Kidney (tissue), 14 donors: ENCODE measurements around the gene MEF2D. TPM values are rescaled to one million over a fixed set of nuclear protein-coding genes. Genes with fewer than 3 reads are reported as not detected.

Experiments
- DNase-seq, 5 donors: peaks; one replicate each; pipeline ENCODE4 v3.0.0-alpha.2; 2013 to 2020
- FAIRE-seq: peaks from 2 replicates; lab custom pipeline; 2012; peaks lifted over from hg19 to GRCh38; lab: Jason Lieb, UNC
- H3K27ac ChIP-seq, 2 donors: one replicate each; pipeline ENCODE4 v1.7.0; 2013; ENCODE audit warnings: low read depth in 2 of 2, low read length in 2 of 2, inconsistent platforms in 1 of 2
- H3K27me3 ChIP-seq: one replicate; pipeline ENCODE4 v1.7.1; 2013; ENCODE audit warnings: low read length, inconsistent platforms; ENCODE audit not compliant: control insufficient read depth, insufficient read depth
- H3K36me3 ChIP-seq, 3 donors: one replicate each; pipeline versions ENCODE4 v1.7.0 to v1.7.1; 2013; ENCODE audit warnings: low read length in 3 of 3, control low read depth in 1 of 3, inconsistent platforms in 1 of 3; ENCODE audit not compliant: insufficient read depth in 3 of 3, control insufficient read depth in 2 of 3
- H3K4me1 ChIP-seq, 3 donors: one replicate each; pipeline versions ENCODE4 v1.7.0 to v1.7.1; 2013; ENCODE audit warnings: low read length in 3 of 3, inconsistent platforms in 1 of 3, low read depth in 1 of 3; ENCODE audit not compliant: control insufficient read depth in 2 of 3, insufficient read depth in 2 of 3
- H3K4me3 ChIP-seq, 3 donors: one replicate each; pipeline versions ENCODE4 v1.7.0 to v1.8.1; 2013; ENCODE audit warnings: low read length in 3 of 3, control low read depth in 1 of 3, inconsistent platforms in 1 of 3
- H3K9ac ChIP-seq, 3 donors: one replicate each; pipeline versions ENCODE4 v1.7.0 to v1.7.1; 2013; ENCODE audit warnings: low read length in 3 of 3, control low read depth in 1 of 3, inconsistent platforms in 1 of 3
- H3K9me3 ChIP-seq, 3 donors: one replicate each; pipeline versions ENCODE4 v1.7.0 to v1.7.1; 2013; ENCODE audit warnings: low read length in 3 of 3, control low read depth in 1 of 3, inconsistent platforms in 1 of 3; ENCODE audit not compliant: control insufficient read depth in 2 of 3, insufficient read depth in 1 of 3
- intact Hi-C: fragments of 100-400 bp; cut with DNase I; formaldehyde crosslinking; loops from one replicate; pipeline ENCODE4 v1.11.1; 2022
- polyA plus RNA-seq: library from polyadenylated mRNA; stranded (reverse); fragments of 350-450 nt; fragmentation: Illumina TruSeq; extraction: RNeasy Lipid Tissue Mini Kit (QIAGEN cat#74804); gene quantifications from one replicate; pipeline ENCODE4 v1.2.3, GENCODE V29; 2014; ENCODE audit warnings: low read depth, low replicate concordance; ENCODE audit not compliant: insufficient read depth
- total RNA-seq: library from RNA; stranded (reverse); fragmentation: NEBNext Ultra II Directional; extraction: Animal tissue kit (Norgen Biotek cat#: 25700); gene quantifications from one replicate; pipeline ENCODE4 v1.2.1, GENCODE V29; 2021
- TF ChIP-seq, protein P1 (sequence below): IDR thresholded peaks from 3 replicates; pipeline ENCODE4 v1.5.1; 2012; ENCODE audit warnings: mild to moderate bottlenecking, moderate library complexity, borderline replicate concordance; ENCODE audit not compliant: insufficient read depth; ENCODE audit errors: extremely low read depth
- donor health status: control.
- donor health status: control.
- donor health status: control.
- donor health status: control.
- donor health status: control.
- donor health status: DM: yes; HTN: yes; CAD: no.
- donor health status: Normal renal cell carcinoma (clear cell type).

The MEF2D gene
- total and polyA plus RNA-seq, 2 donors from 2014 or later: 13.7 to 49.3 TPM

DNA sequence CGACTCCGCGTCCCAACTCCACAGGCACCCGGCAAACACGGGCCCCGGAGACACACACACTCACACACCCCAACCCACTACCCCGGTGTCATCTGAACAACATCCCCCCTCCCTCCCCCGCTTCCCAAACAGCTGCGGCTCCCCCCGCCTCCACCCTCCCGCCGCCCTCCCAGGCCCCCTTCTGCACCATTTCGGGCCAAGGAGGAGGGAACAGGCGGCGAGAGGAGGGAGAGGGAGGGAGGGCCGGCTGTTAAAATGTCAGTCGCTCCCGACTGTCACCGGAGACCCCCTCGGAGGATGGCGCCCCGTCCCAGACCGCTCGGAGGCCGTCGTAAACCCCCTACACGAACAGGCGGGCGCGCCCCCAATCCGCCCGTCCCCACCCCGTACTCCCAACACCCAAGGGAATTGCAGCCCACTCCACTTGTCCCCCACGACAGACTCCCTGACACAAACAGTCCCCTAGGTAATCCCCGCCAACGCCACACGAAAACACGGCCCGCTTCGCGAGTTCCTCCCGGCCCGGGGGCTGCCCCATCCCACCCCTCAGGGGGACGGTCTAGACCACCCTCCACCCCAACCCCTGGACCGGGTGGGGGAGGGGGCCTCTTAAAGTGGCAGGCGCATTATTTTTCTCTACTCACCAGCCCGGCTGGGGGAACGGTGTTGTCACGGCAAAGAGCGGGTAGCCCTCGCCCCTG is 583 bp downstream of the MEF2D start:
- Histone ChIP-seq H3K27ac (peak overlapping the region; percentile 94 to 97), H3K9me3 (no peaks in the 10 kb centered on the region), H3K4me1 (peaks cover 8 to 55% (median 52%) of the 10 kb centered on the region in 3 donors), H3K36me3 (no peaks in the 10 kb centered on the region), H3K4me3 (peak overlapping the region; percentile 79 to 82 (median 80)), H3K9ac (peak overlapping the region; percentile 60 to 94 (median 94)), H3K27me3 (no peaks in the 10 kb centered on the region)
- peak; percentile 67 to 91 (median 89) for DNase-seq
- intact Hi-C loops: no loop called here
- FAIRE-seq: no peak
- TF ChIP-seq, protein P1, sequence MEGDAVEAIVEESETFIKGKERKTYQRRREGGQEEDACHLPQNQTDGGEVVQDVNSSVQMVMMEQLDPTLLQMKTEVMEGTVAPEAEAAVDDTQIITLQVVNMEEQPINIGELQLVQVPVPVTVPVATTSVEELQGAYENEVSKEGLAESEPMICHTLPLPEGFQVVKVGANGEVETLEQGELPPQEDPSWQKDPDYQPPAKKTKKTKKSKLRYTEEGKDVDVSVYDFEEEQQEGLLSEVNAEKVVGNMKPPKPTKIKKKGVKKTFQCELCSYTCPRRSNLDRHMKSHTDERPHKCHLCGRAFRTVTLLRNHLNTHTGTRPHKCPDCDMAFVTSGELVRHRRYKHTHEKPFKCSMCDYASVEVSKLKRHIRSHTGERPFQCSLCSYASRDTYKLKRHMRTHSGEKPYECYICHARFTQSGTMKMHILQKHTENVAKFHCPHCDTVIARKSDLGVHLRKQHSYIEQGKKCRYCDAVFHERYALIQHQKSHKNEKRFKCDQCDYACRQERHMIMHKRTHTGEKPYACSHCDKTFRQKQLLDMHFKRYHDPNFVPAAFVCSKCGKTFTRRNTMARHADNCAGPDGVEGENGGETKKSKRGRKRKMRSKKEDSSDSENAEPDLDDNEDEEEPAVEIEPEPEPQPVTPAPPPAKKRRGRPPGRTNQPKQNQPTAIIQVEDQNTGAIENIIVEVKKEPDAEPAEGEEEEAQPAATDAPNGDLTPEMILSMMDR: no peak

DNA sequence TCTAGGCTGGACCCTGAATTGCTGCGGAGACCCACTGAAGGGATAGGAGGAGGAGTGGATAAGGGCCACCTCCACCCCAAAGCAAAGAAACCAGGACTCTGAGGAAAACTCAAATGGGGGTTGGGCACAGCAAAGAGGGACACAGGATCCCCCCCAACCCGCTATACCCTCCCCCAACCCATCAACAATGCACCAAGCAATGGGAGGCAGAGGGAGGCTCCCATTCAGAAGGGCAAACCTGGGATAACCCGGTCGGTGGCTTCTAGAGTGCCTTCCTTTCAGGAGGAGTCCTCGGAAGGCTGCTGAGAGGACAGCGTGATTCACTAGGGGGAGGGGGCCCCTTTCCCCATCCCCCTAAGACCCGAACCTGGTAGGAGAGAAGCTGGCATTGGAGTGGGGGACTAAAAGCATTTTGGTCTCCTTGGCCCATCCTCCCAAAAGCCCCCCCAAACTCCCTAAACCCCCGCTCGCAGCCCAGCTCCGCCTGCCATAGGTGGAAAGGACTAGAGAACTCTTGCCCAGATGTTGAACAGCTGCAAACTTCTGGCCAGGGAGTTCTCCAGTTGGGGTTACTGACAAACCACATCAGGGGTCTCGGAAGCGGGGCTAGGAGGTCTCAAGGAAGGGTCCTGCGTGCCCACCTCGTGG is 1.3 kb downstream of the MEF2D start:
- no peak for FAIRE-seq

DNA sequence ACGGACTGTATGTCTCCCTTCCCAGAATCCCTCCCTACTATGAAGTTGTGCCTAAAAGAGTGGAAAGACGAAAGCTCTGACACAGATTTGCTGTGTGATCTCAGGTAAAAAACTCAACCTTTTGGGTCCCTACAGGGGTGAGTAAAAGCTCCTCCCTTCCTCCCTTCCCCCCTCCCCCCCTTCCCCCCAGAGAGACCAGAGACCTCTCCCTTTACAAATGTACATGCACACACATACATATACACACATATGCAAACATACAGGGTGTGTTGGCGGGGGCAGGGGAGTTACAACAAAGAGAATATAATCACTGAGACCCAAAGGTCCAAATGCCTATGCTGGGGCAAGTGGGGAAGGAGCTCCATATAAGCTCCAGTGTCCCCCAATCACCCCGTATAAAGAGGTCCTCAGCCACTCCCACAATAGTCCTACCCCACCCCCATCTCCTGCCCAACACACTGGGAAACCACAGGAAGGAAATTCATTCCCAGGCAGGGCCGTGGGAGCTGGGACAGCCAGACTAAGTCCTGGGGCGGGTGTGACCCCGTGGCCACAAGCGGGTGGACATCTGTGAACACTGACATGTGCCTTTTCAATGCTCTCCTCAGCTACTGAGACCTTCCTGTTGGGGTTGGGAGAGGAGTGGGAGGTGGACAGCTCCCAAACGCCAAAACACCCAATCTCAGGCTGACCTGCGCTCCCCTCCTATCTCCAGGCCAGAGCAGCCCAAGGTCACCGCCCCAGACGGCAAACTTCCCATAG is 2.0 kb downstream of the MEF2D start:
- peaks cover 8 to 56% (median 43%) of the 10 kb centered on the region in 3 donors for H3K4me1 ChIP-seq
- no peaks in the 10 kb centered on the region for H3K9me3 ChIP-seq
- DNase-seq (peak in 3 of 5 donors; percentile 68 to 91 (median 69)), FAIRE-seq (no peak)
- TF ChIP-seq, protein P1: no peak
- intact Hi-C loops: no loop called here
- H3K36me3 ChIP-seq: no peaks in the 10 kb centered on the region
- H3K27ac ChIP-seq: peak overlapping the region; percentile 94 to 97
- H3K27me3 ChIP-seq: no peaks in the 10 kb centered on the region
- H3K9ac ChIP-seq: peak overlapping the region in 2 of 3 donors; percentile 61 to 90
- peak overlapping the region; percentile 60 to 82 (median 75) for H3K4me3 ChIP-seq

More for the DNA sequence above, 1.3 kb downstream of the MEF2D start:
- Histone ChIP-seq H3K9ac (peak overlapping the region; percentile 17 to 90 (median 27)), H3K36me3 (no peaks in the 10 kb centered on the region), H3K27me3 (no peaks in the 10 kb centered on the region), H3K4me3 (peak overlapping the region; percentile 60 to 82 (median 75)), H3K4me1 (peaks cover 8 to 56% (median 47%) of the 10 kb centered on the region in 3 donors), H3K9me3 (no peaks in the 10 kb centered on the region), H3K27ac (peak overlapping the region; percentile 94 to 97)
- TF ChIP-seq, protein P1: no peak
- intact Hi-C loops: no loop called here
- DNase-seq: peak in 3 of 5 donors; percentile 53 to 89 (median 69)
